Keratinocyte (primary cell): ENCODE measurements around the gene FAM237A.

Experiments
- CTCF ChIP-seq, 3 experiments: IDR thresholded peaks in 1 of 3; conservative IDR thresholded peaks in 1 of 3; optimal IDR thresholded peaks in 1 of 3; 2 replicates in 2 of 3; 3 replicates in 1 of 3; pipeline versions ENCODE3 to v1.5.1; 2011; ENCODE audit warnings: low read length in 3 of 3, mild to moderate bottlenecking in 3 of 3, moderate library complexity in 2 of 3, control low read depth in 1 of 3, inconsistent platforms in 1 of 3; ENCODE audit not compliant: insufficient read depth in 2 of 3; ENCODE audit errors: extremely low read depth in 1 of 3
- EZH2 ChIP-seq: IDR thresholded peaks from one replicate; pipeline ENCODE4 v1.6.1; 2012; ENCODE audit warnings: inconsistent platforms, mild to moderate bottlenecking, low read length, moderate library complexity

DNA sequence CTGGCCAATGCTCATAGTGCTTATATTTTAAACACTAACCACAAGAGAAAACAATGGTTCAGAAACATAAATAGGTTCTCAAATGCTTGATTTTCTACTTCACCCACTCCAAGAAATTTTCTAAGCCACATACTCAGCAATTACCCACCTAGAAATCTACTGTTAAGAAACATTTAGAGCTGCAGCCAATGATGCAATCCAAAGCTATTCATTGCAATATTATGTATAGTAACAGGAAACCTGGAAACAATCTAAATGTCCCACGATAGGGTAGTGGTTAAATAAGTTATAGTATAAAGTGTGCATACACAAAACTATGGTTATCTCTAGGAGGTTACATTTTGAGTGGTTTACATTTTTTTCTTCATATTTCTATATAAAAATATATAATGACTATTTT, 5.7 kb downstream of the FAM237A start:
- TF ChIP-seq CTCF (optimal IDR thresholded peaks at IDR 0.05 in 1 of 3, IDR thresholded peaks at IDR 0.05 in 1 of 3, conservative IDR thresholded peaks at IDR 0.05 in 1 of 3; ENCODE audit: extremely low read depth in 1 of 3, insufficient read depth in 2 of 3, low read length in 3 of 3) (no peak), EZH2 (no peak)
